Caco-2 (cell line): ENCODE measurements around the gene ZNF862. TPM values are rescaled to one million over a fixed set of nuclear protein-coding genes. Genes with fewer than 3 reads are reported as not detected.
"Not testable (repeated sequence)": the region's sequence is repeated elsewhere in the genome, so short reads cannot be mapped to it uniquely, and the experiment has no call there.

Source experiments
- BruUV-seq: library from RNA; stranded (reverse); fragments of 400-500 nt; replicated peaks from 2 replicates; lab custom pipeline; 2021; lab: Mats Ljungman, UMichigan
- CTCF ChIA-PET: fragments of 300-600 bp; sonication (Branson Sonifier 250); formaldehyde crosslinking; loops from one replicate; lab custom pipeline; 2022; ENCODE audit warnings: antibody characterized with exemption; lab: Charles Lee
- POLR2A ChIA-PET: fragments of 300-600 bp; sonication (Branson Sonifier 250); formaldehyde crosslinking; loops from one replicate; lab custom pipeline; 2022; ENCODE audit warnings: antibody characterized with exemption; lab: Charles Lee
- DNase-seq, 2 experiments: peaks; one replicate each; pipeline versions ENCODE4 v3.0.0 to v3.0.0-alpha.2; 2020 to 2022
- H3K27me3 ChIP-seq: replicated peaks from 2 replicates; pipeline ENCODE4 v1.6.0; 2011; ENCODE audit warnings: low read length; ENCODE audit not compliant: control insufficient read depth, insufficient read depth
- H3K36me3 ChIP-seq: 2 replicates; pipeline ENCODE4 v1.5.1; 2011; ENCODE audit warnings: low read length; ENCODE audit not compliant: control insufficient read depth, insufficient read depth
- H3K4me1 ChIP-seq: fragments of 250-450 bp; sonication (Bioruptor Pico); 2 replicates; pipeline ENCODE4 v1.5.1; 2020; ENCODE audit warnings: mild to moderate bottlenecking
- H3K4me3 ChIP-seq: 2 replicates; pipeline ENCODE4 v1.5.1; 2011; ENCODE audit warnings: low read depth, mild to moderate bottlenecking, control low read depth, low read length
- H3K9me3 ChIP-seq: fragments of 250-450 bp; sonication (Bioruptor Pico); 2 replicates; pipeline ENCODE4 v1.5.1; 2020; ENCODE audit warnings: mild to moderate bottlenecking, moderate library complexity
- H3K27ac Mint-ChIP-seq: one replicate; pipeline ENCODE4 v1.8.0; 2022; ENCODE audit warnings: mixed read lengths; ENCODE audit not compliant: unreplicated experiment
- H3K27me3 Mint-ChIP-seq: one replicate; pipeline ENCODE4 v1.8.0; 2022; ENCODE audit warnings: mixed read lengths; ENCODE audit not compliant: insufficient read depth, unreplicated experiment
- H3K36me3 Mint-ChIP-seq: one replicate; pipeline ENCODE4 v1.8.0; 2022; ENCODE audit warnings: mild to moderate bottlenecking, mixed read lengths; ENCODE audit not compliant: insufficient read depth, unreplicated experiment
- H3K4me1 Mint-ChIP-seq: one replicate; pipeline ENCODE4 v1.8.0; 2022; ENCODE audit warnings: low read depth, mixed read lengths; ENCODE audit not compliant: unreplicated experiment
- H3K4me3 Mint-ChIP-seq: one replicate; pipeline ENCODE4 v1.8.0; 2022; ENCODE audit warnings: mild to moderate bottlenecking, moderate library complexity, mixed read lengths; ENCODE audit not compliant: unreplicated experiment
- H3K9me3 Mint-ChIP-seq: one replicate; pipeline ENCODE4 v1.8.0; 2022; ENCODE audit warnings: mixed read lengths; ENCODE audit not compliant: unreplicated experiment
- intact Hi-C: fragments of 100-400 bp; cut with micrococcal nuclease; formaldehyde crosslinking; loops from one replicate; pipeline ENCODE4 v1.10.0; 2022; ENCODE audit not compliant: unreplicated experiment
- total RNA-seq: library from RNA; stranded (reverse); gene quantifications from 2 replicates; pipeline ENCODE4 v1.2.3, GENCODE V29; 2022
- TF ChIP-seq, protein P1 (sequence below), 2 experiments: fragments of 200-600 bp in 1 of 2; IDR thresholded peaks; 1 replicate in 1 of 2; 2 replicates in 1 of 2; pipeline versions ENCODE4 v1.5.1 to v1.8.0; 2011 to 2022; ENCODE audit warnings: antibody characterized with exemption in 1 of 2, control low read depth in 1 of 2, inconsistent platforms in 1 of 2, low read depth in 1 of 2, low read length in 1 of 2, mild to moderate bottlenecking in 1 of 2, moderate library complexity in 1 of 2; ENCODE audit not compliant: insufficient read depth in 1 of 2, severe bottlenecking in 1 of 2, unreplicated experiment in 1 of 2

ZNF862 gene
- total RNA-seq, 1 experiment from 2014 or later = 3.5 TPM

GRCh38 chr7:149885191-149886017 lies 47.2 kb downstream of the ZNF862 start:
- H3K4me1 ChIP-seq = no peaks in the 10 kb centered on the region
- H3K4me1 Mint-ChIP-seq = no peaks in the 10 kb centered on the region
- no peaks in the 10 kb centered on the region for H3K36me3 Mint-ChIP-seq
- intact Hi-C loops = no loop called here
- ChIA-PET POLR2A (no interaction called here), CTCF (no interaction called here)
- H3K4me3 ChIP-seq = no peak overlapping the region
- H3K9me3 ChIP-seq = no peaks in the 10 kb centered on the region
- BruUV-seq = no TSS peak
- TF ChIP-seq, protein P1, sequence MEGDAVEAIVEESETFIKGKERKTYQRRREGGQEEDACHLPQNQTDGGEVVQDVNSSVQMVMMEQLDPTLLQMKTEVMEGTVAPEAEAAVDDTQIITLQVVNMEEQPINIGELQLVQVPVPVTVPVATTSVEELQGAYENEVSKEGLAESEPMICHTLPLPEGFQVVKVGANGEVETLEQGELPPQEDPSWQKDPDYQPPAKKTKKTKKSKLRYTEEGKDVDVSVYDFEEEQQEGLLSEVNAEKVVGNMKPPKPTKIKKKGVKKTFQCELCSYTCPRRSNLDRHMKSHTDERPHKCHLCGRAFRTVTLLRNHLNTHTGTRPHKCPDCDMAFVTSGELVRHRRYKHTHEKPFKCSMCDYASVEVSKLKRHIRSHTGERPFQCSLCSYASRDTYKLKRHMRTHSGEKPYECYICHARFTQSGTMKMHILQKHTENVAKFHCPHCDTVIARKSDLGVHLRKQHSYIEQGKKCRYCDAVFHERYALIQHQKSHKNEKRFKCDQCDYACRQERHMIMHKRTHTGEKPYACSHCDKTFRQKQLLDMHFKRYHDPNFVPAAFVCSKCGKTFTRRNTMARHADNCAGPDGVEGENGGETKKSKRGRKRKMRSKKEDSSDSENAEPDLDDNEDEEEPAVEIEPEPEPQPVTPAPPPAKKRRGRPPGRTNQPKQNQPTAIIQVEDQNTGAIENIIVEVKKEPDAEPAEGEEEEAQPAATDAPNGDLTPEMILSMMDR (IDR thresholded peaks at IDR 0.05; ENCODE audit: insufficient read depth in 1 of 2, low read depth in 1 of 2, low read length in 1 of 2, severe bottlenecking in 1 of 2, unreplicated experiment in 1 of 2) = no peak
- H3K9me3 Mint-ChIP-seq = peaks cover 9% of the 10 kb centered on the region
- no peak overlapping the region for H3K27ac Mint-ChIP-seq
- no peak overlapping the region for H3K4me3 Mint-ChIP-seq
- H3K27me3 ChIP-seq = no peaks in the 10 kb centered on the region
- no peaks in the 10 kb centered on the region for H3K36me3 ChIP-seq
- H3K27me3 Mint-ChIP-seq = peaks cover 8% of the 10 kb centered on the region
- peak in 1 of 2 experiments; percentile 32 for DNase-seq

GRCh38 chr7:149886018-149886415 lies 47.8 kb downstream of the ZNF862 start:
- intact Hi-C loops = no loop called here
- peaks cover 9% of the 10 kb centered on the region for H3K9me3 Mint-ChIP-seq
- H3K27me3 ChIP-seq = no peaks in the 10 kb centered on the region
- H3K36me3 ChIP-seq = no peaks in the 10 kb centered on the region
- no peak overlapping the region for H3K4me3 Mint-ChIP-seq
- peaks cover 8% of the 10 kb centered on the region for H3K27me3 Mint-ChIP-seq
- no peak for DNase-seq
- no peaks in the 10 kb centered on the region for H3K36me3 Mint-ChIP-seq
- H3K4me1 ChIP-seq = no peaks in the 10 kb centered on the region
- POLR2A ChIA-PET = no interaction called here
- CTCF ChIA-PET = no interaction called here
- H3K27ac Mint-ChIP-seq = no peak overlapping the region
- H3K9me3 ChIP-seq = no peaks in the 10 kb centered on the region
- TF ChIP-seq, protein P1 (IDR thresholded peaks at IDR 0.05; ENCODE audit: insufficient read depth in 1 of 2, low read depth in 1 of 2, low read length in 1 of 2, severe bottlenecking in 1 of 2, unreplicated experiment in 1 of 2) = no peak
- H3K4me1 Mint-ChIP-seq = no peaks in the 10 kb centered on the region
- no peak overlapping the region for H3K4me3 ChIP-seq
- BruUV-seq = no TSS peak

GRCh38 chr7:149887311-149887710 lies 49.1 kb downstream of the ZNF862 start:
- Mint-ChIP-seq H3K9me3 (peaks cover 9% of the 10 kb centered on the region), H3K36me3 (no peaks in the 10 kb centered on the region), H3K27ac (no peak overlapping the region), H3K27me3 (peaks cover 8% of the 10 kb centered on the region), H3K4me3 (no peak overlapping the region), H3K4me1 (no peaks in the 10 kb centered on the region)
- no TSS peak for BruUV-seq
- TF ChIP-seq, protein P1 (IDR thresholded peaks at IDR 0.05; ENCODE audit: insufficient read depth in 1 of 2, low read depth in 1 of 2, low read length in 1 of 2, severe bottlenecking in 1 of 2, unreplicated experiment in 1 of 2) = no peak
- Histone ChIP-seq H3K36me3 (no peaks in the 10 kb centered on the region), H3K27me3 (no peaks in the 10 kb centered on the region), H3K9me3 (no peaks in the 10 kb centered on the region), H3K4me3 (no peak overlapping the region), H3K4me1 (no peaks in the 10 kb centered on the region)
- intact Hi-C loops = no loop called here
- ChIA-PET CTCF (no interaction called here), POLR2A (no interaction called here)
- no peak for DNase-seq

GRCh38 chr7:149890715-149891114 lies 52.5 kb downstream of the ZNF862 start:
- CTCF ChIA-PET, H3K4me3 Mint-ChIP-seq, H3K27me3 ChIP-seq, POLR2A ChIA-PET, DNase-seq, H3K36me3 Mint-ChIP-seq, H3K4me1 Mint-ChIP-seq, H3K9me3 ChIP-seq, H3K36me3 ChIP-seq, H3K27ac Mint-ChIP-seq, H3K4me3 ChIP-seq, intact Hi-C loops, H3K4me1 ChIP-seq, H3K9me3 Mint-ChIP-seq, BruUV-seq: not testable (repeated sequence)
- peaks cover 14% of the 10 kb centered on the region for H3K27me3 Mint-ChIP-seq

DNA sequence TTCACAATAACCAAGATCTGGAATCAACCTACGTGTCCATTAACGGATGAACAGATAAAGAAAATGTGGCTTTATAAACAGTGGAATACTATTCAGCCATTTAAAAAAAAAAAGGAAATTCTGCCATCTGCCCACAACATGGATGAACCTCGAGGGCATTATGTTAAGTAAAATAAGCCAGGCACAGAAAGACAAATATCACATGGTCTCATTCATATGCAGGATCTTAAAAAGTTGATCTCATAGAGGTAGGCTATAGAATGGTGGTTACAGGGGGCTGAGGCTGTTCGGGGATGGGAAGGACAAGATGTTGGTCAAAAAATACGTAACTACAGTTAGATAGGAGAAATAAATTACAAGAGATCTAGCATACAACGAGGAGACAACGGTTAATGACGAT lies 56.8 kb downstream of the ZNF862 start:
- H3K9me3 ChIP-seq, H3K4me3 Mint-ChIP-seq, CTCF ChIA-PET, H3K27ac Mint-ChIP-seq, H3K4me1 ChIP-seq, H3K36me3 Mint-ChIP-seq, H3K27me3 ChIP-seq, BruUV-seq, H3K4me3 ChIP-seq, H3K4me1 Mint-ChIP-seq, intact Hi-C loops, H3K9me3 Mint-ChIP-seq, H3K27me3 Mint-ChIP-seq, POLR2A ChIA-PET, DNase-seq, H3K36me3 ChIP-seq: not testable (repeated sequence)
